Suppressor macrophage (primary cell): ENCODE measurements around the gene ROBO4.

Experiments used
- DNase-seq, 4 experiments: peaks; one replicate each; pipeline ENCODE4 v3.0.0-alpha.2; 2020 to 2022

ROBO4 gene

DNA sequence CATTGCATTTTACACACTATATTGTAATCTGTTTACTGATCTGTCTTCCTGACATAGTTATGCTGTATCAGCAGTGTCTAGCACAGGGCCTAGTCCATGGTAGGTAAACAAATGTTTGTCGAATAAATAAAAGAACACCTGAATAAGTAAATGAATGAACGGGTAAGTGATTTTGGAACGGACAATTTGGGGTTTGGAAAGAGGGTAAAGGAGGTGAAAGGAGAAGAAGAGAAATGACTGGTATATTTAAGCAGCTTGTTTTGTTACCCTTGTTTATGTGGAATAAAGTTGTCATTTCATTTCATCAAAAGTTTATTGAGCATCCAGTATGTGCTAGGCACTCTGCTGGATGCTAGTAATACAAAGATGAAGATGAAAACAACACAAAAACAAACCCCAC lies 21.3 kb upstream of the ROBO4 start, which contains the start of gene HEPN1:
Gene HEPN1, plus strand, starts transcription at position 301 of the 400 bp plus-strand sequence.
- no peak for DNase-seq

DNA sequence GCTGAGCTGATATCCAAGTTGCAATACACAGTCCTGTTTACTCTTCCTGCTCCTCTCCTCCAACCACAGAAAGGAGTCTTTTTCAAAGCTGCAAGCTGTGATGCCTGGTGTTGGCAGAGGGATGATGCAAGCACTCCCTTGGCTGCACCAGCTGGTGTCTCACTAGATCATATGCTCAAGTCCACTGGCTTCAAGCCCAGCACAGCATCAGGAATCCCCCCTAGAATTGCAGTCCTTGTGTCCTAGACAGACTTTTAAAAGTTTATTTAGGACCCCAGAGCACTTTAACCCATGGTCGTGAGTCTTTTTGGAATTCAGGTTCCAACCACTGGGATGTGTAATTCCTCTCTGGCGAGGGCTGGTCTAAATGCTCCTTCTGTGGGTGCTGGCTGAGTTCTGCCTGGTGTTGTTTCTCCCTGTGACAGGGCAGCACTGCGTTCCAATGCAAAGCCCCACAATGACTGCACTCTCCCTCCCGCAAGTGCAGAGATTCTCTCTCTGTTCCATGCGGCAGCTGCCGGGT lies 19.5 kb upstream of the ROBO4 start:
- DNase-seq = peak in 3 of 4 experiments; percentile 40 to 43 (median 42)

DNA sequence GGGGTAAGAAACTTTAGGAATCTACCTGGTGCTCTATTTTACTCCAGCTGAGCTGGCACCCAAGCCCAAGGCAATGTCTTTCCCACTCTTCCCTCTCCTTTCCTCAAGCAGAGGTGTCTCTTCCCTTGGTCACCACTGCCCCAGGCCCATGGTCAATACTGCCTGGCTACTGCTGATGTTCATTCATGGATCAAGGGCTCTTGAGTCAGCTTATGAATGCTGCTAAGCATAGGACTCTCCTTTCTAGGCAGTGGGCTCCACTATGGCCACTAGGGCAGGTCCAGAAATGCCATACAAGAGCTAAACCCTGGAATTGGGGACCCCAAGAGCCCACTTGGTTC lies 18.7 kb upstream of the ROBO4 start:
- no peak for DNase-seq

DNA sequence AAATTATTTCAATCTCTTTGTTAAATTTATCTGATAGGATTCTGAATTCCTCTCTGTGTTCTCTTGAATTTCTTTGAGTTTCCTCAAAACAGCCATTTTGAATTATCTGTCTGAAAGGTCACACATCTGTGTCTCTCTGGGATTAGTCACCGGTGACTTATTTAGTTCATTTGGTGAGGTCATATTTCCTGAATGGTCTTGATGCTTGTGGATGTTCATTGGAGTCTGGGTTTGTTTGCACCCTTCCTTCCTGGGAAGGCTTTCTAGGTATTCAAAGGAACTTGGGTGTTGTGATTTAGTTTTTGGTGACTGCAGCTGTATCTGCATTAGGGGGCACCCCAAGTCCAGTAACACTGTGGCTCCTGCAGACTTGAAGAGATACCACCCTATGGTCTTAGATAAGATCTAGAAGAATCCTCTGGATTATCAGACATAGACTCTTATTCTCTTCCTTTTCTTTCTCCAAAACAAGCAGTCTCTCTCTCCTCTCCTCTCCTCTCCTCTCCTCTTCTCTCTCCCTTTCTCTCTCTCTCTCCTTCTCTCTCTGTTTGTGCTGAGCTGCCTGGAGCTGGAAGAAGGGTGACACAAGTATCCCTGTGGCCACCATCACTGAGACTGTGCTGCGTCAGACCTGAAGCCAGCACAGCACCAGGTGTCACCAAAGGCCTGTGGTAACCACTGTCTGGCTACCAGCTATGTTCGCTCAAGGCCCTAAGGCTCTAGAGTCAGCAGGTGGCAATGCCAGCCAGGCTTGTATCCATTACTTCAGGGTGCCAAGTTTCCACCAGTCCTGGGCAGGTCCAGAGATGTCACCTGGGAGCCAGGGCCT lies 18.1 kb upstream of the ROBO4 start:
- DNase-seq = peak in 2 of 4 experiments; percentile 56 to 63

DNA sequence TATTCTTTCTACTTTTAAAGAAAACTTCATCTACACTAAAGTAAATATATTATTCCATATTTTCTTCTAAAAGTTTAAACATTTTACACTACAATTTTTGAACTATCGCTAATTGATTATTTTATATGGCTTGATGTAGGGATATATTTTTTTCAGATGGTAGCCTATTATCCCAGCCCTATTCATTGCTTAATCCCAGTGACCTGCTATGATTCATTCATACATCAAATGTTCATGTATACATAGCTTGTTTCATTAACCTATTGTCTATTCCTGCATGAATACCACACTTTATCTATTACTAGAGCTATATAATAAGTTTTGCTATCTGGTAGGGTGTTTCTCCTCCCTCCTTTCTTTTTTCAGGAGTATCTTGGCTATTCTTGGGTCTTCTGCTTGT lies 5.0 kb upstream of the ROBO4 start:
- DNase-seq = no peak

DNA sequence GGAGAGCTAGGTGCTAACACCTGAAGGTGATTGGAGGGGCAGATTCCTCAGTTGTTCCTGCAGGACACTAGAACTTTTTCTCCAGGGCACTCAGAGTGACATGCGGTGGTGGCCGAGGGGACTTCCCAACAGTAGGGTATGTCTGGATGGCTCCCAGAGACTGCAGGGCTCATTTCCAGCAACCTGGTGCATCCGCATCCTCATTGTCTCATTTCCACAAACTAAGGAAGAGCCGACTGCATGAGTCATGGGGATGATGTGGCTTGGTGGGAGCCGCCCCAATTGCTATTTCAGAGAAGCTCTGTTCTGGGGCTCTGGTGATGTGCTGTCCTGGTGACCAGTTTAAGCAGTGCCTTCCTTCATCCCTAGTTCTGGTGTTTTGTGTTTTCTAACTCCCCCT lies 2.8 kb upstream of the ROBO4 start:
- peak in 2 of 4 experiments; percentile 13 to 19 for DNase-seq

DNA sequence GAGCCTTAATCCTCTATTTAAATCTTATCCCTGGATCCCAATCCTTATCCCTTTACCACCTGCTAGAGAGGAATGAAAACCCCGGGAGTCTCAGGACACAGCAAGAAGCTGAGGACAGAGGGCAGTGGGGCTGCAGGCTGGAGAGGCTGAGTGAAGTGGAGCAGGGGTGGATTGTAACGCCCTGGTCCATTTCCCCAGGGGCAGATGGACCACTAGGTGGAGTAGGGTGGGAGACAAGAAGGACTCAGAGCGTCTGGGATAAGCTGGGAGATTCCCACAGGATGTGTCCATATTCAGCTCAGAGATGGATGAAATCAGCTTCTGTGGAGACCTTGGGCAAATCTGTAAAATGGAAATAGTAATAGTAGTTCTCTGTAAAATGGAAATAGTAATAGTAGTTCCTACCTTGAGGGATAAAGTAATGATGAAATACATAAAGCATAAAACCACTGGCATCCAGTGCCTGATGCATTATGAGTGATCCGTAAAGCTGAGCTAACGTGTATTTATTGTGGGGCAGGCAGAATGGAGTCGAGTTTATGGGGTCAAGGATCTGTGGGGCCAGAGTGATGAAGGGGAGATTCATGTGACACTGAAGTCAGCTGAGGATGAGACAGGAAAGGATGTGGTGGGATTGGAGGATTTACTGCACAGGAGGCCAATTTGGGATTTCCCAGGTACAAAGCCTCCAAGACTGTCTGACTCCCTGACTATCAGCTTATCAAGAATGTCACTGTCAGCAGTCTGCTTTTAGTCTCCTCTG lies 1.9 kb upstream of the ROBO4 start:
- no peak for DNase-seq

DNA sequence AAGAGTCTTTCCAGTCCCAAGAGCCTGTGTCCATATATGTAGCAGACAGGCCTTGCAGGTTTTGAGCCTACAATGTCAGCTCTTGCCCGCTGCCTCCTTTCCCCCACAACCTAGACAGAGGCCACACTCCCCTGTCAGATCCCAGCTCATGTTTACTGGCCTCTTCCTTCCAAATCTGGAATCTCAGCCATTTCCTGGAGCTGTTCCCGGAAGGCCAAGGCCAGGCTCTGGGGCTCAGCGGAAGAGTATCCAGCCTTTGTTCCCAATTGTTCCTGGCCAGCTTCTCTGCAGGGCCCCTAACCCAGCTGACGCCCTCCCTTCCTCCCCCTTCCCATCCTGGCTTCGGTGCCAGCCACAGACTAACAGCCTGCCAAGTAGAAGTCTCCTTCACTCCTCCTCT lies 1.0 kb upstream of the ROBO4 start:
- no peak for DNase-seq

DNA sequence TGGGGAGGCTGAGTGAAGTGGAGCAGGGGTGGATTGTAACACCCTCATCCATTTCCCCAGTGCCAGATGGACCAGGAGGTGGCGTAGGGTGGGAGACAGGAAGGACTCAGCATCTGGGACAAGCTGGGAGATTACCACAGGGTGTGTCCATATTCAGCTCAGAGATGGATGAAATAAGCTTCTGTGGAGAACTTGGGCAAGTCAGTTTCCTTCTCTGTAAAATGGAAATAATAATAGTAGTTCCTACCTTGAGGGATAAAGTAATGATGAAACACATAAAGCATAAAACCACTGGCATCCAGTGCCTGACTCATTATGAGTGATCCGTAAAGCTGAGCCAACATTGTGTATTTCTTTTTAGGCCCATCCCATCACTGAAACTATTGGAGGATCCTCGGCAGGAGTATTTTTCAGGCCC lies 607 bp upstream of the ROBO4 start:
- peak in 3 of 4 experiments; percentile 11 to 33 (median 27) for DNase-seq

DNA sequence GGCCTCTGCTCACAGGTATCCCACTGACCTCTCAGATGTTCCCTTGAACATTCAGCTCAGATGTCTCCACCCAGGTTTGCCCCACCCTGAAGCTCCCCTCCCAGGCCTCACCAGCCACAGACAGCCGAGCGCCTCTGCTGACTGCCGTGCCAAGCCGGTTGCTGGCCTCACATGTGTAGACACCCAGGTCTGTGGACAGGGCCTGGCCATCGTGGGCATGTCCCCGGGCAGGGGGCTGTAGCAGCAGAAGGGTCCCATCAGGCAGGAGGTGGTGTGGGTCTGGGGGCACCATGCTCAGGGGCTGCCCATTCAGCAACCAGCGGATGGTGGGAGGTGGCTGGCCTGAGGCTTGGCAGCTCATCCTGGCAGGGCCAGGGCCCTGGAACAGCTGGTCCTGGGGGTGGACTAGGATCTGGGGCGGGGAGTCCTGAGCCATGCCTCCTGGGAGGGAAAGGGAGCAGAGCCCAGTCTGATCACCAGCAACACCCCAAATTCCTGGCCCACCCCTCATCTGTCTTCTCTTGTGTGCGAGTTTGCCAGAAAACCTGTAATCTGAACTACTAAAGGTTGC lies 759 bp downstream of the ROBO4 start:
- DNase-seq = no peak

DNA sequence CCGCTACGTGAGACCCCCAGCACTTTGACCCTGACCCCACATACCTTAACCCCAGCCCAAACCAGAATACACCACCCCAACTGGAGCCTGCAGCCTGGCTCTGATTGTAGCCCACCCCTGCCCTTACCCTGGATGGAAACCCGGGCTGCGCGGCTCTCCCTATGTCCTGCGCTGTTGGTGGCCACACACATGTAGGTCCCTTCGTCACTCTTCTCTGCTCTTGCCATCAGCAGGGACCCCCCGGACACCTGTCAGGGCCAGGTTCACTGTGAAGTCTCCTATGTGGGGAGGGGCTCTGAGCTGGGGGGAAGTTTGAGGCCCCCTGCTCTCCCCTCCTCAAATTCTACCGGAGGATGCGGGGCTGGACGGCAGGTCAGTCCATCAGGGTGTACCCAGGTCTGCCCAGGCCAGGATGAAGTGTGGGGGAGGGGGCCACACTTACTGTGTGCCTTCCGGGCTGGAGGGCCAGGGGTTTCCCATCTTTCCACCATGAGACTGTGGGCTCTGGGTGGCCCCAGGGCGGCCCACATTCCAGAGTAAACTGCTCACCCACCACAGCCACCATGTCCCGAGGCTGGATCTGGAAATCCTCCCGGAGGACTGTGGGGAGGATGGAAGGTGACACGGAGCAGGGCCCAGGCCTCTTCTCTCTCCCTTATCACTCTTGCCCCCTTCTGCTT lies 1.5 kb downstream of the ROBO4 start:
- no peak for DNase-seq

DNA sequence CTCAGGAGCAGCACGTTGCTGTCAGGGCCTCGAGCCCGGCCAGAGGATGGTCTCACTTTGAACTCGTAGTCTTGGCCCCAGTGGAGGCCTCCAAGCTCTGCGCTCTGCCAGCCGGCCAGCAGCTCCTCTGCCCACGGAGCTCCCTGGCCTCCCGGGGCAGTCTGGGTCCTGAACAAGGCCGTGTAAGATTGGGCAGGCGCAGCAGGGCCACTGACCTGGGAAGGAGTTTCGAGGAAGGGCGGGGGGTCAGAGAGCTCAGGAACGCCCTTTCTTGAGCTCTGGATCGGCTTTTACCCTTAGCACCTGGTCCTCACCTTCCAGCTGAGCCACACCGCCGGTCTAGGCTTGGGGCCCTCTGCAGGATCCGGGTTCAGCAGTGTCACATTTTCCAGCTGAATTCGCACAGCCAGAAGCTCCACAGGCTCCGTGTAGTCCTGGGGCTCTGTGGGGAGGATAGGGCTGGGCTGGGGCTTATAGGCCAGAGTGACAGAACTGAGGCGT lies 2.1 kb downstream of the ROBO4 start:
- DNase-seq = no peak

DNA sequence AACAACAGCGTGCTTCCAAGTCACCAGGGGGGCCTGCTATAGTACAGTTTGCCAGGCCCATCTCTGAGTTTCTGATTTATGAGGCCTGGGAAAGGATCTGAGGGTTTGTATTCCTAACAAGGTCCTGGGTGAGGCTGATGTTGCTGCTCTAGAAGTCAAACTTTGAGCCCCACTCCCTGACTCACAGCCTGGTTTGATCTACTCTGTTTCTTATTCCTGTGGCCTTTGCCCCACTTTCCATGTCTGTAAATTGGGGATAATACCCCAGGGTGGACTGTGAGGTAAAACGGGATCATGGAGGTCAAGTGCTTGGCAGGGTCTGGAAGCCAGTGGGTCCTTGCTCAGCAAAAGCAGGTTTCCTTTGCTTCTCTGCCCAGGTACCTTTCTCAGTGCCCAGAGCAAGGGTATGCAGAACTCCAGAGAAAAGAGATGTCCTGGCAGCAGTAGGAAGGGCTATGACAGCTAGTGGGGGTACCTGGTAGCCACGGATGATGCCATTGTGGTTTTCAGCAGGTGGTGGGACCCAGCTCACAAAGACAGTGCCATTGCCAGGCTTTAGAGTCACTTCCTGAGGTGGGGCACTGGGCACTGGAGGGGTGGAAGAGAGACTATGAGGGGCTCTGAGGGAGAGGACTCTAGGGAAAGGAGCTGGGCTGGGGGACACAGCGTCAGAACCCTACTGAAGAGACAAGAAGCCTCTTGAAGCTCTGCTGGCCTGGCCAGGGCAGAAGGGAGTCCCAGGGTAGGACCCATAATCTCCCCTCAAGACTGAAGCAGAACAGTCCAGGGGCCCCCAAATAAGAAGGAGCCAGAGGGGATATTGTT lies 2.8 kb downstream of the ROBO4 start:
- DNase-seq = no peak

DNA sequence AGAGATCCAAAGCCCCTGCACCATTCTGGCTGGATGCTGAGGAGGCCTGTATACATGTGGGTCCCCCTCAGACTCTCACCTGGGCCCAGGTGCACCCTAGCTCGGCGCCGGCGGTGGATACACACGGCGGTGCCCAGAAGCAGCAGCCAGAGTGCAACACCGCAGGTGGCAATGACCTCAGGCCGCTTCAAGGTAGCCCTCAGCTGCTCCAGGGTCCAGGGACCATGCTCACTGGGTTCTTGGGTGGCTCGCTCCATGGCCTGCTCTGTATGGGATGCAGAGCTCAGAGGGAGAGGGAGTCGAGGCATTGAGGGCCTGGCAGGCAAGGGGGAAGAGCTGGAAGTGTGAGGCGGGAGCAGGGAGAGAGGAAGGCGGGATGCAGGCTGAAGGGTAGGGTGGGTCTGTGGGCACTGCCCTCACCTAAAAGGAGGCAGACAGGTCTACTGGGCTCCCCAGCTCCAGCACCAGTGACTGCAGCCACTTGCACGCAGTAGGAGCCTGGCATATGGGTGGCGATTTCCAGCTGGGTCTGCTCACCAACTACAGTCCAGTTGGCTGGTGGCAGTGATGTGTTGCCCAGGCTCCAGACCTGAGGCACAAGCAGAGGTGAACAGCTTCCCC lies 3.8 kb downstream of the ROBO4 start:
- DNase-seq = no peak

DNA sequence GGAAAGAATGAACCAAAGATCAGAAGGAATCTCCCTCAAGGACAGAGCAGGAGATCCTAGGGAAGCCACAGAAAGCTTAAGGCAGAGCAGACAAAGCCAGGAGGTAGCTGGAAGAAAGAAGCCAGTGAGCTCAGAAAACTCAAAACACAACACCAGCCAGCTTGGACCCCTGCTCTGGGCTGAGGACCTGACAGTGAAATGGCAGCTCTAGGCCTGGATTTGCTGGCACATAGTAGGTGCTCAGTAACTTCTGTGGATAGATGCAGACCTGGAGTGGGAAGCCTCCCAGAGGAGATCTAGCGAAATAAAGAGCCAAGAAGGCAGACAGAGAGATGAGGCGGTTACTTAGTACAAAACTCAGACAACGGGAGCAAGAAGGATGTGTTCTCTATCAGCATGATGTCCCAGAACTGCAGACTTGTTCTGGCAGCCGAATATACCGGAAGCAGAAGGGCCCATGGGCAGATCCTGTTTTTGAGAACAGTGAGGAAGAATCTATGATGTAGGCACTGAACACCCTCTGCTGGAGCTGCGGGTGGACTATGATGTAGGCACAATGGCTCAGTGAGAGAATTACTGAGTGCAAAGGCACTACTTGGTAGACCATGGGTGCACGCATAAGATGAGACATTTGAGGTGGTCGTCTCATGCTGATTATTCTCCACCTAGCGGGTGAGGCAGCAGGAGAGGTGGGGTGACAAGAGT lies 4.8 kb downstream of the ROBO4 start:
- DNase-seq = peak; percentile 53 to 77 (median 72)

DNA sequence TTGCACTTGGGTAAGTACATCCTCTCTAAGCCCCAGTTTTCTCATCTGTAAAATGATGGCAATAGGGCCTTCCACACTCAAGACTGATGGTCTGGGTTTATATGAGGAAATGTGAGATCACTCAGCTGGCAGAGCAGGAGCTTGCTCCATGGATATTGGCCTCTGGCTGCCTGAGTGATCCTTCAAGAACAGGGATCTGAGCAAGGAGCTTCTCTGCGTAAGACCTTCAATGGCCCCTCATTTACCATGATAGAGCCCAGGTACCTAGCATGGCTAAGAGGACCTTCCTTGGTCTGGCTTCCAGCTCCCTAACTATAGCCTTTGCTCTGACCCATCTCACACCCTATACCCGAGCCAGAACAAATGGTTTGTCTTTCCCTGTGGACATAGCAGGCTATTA lies 5.5 kb downstream of the ROBO4 start:
- no peak for DNase-seq

DNA sequence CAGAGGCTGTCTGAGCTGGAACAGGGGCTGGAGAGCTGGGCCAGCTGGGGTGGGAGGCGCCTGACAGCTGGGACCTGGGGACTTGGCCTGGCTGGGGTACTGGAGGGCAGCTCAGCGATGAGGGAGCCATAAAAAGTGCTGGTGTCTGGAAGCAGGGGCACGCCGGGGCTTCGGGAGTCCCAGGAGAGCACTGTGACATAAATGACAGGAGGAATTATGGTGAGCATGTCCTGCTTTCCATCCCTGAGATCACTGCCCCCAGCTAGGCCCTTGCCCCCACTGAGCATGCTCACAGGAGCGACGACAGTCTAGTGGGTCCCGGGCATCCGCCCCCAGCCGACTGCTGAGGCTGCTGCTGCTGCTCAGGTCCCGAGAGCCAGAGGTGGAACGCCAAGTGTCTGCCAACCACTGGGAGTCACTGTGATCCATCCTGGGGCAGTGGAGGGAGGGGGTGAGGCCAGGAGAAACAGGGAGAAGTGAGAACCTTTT lies 6.2 kb downstream of the ROBO4 start:
- no peak for DNase-seq

DNA sequence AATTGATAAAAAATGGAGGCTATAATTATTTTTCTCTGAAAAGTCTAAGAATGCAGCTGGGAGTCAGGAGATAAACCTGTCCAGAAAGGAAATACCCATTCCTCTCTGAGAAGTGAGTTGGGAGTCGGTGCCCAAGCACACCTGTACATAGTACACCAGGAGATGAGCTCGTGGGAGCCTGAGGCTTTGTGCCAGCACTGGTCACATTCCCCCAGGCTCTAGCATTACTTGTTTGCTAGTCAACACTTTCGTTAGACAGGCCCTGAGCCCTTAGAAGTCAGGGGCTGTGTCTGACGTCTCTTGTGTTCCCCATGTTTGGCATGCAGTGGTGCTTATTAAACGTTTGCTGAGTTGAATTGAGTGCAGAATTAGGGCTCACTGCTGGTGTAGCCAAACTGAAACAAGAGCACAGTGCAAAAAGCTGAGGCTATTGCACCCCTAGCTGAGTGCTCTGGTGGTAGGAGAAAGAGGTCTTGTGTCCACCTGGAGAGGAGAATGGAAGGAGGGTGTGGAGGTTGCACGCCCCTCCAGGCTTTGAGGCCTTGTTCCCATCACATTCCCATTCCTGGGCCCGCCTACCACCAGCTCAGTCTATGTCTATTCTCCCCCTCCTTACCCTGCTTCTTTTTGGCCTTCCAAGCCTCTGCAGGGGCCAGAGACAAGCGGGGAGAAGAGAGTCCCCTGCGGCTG lies 6.8 kb downstream of the ROBO4 start:
- DNase-seq = no peak

DNA sequence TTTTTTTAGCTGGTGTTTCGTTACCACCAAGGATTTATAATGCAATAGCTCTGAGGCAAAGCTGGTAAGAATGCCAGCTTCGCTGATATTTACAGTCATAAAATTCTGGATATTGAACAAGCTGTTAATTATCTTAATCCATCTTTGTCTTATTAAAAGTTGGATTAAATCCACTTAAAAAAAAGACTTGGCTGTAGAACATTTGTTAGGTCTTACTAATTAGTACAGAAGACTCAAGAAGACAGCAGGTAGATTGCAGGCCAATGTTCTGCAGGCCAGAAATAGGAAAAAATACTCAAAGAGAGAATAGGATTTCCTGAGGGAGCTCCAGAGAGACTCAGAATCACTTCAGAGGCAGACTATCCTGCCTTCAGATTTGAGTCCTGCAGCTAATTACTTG lies 7.5 kb downstream of the ROBO4 start:
- no peak for DNase-seq
